ENCODE results near the gene REV1. TPM values are rescaled to one million over a fixed set of nuclear protein-coding genes. Genes with fewer than 3 reads are reported as not detected.

REV1 gene
- total RNA-seq, 1 donor from 2014 or later: 24.4 TPM

- peak overlapping the region; percentile 63 for H3K4me2 ChIP-seq (ENCODE audit: low read length)
- no peaks in the 10 kb centered on the region for H3K79me2 ChIP-seq (ENCODE audit: insufficient read depth, low read length)
- no peaks in the 10 kb centered on the region for H3K9me3 Mint-ChIP-seq (ENCODE audit: unreplicated experiment)
- peaks cover 30% of the 10 kb centered on the region for H3K4me1 Mint-ChIP-seq (ENCODE audit: low read depth, unreplicated experiment)
- peak overlapping the region; percentile 67 for H3K27ac ChIP-seq (ENCODE audit: low read depth, low read length)
- peaks cover 9% of the 10 kb centered on the region for H4K20me1 ChIP-seq (ENCODE audit: insufficient read depth, low read length)
- FAIRE-seq (no peak), DNase-seq (ENCODE audit: low read depth) (peak; percentile 34)
- no peaks in the 10 kb centered on the region for H3K9me3 ChIP-seq (ENCODE audit: insufficient read depth, low read depth, low read length)
- H3K4me3 ChIP-seq (ENCODE audit: insufficient read depth, low read depth, low read length): no peak overlapping the region
- H3K36me3 Mint-ChIP-seq (ENCODE audit: low read depth, unreplicated experiment): peaks cover 24% of the 10 kb centered on the region
- no peaks in the 10 kb centered on the region for H3K27me3 ChIP-seq (ENCODE audit: insufficient read depth, low read length)
- no peaks in the 10 kb centered on the region for H3K27me3 Mint-ChIP-seq (ENCODE audit: low read depth, unreplicated experiment)
- peaks cover 29% of the 10 kb centered on the region for H3K36me3 ChIP-seq (ENCODE audit: insufficient read depth, low read length)
- no peak overlapping the region for H3K4me3 Mint-ChIP-seq (ENCODE audit: unreplicated experiment)
- H3K27ac Mint-ChIP-seq (ENCODE audit: unreplicated experiment): peak overlapping the region; percentile 94
- TF ChIP-seq CTCF (IDR thresholded peaks at IDR 0.05; ENCODE audit: insufficient read depth, low read depth, low read length) (no peak), EZH2 (IDR thresholded peaks at IDR 0.05; ENCODE audit: insufficient read depth, low read length) (no peak)
- no peak overlapping the region for H2AFZ ChIP-seq (ENCODE audit: low read depth, low read length)
- peaks cover 20% of the 10 kb centered on the region for H3K4me1 ChIP-seq (ENCODE audit: insufficient read depth, low read length)
- peak overlapping the region; percentile 49 for H3K9ac ChIP-seq (ENCODE audit: low read length)
These were observed 69.8 kb downstream of the REV1 start for GRCh38 chr2:99420031-99420430.

- H3K36me3 ChIP-seq (ENCODE audit: insufficient read depth, low read length): peaks cover 19% of the 10 kb centered on the region
- no peak for FAIRE-seq
- TF ChIP-seq EZH2 (IDR thresholded peaks at IDR 0.05; ENCODE audit: insufficient read depth, low read length) (no peak), CTCF (IDR thresholded peaks at IDR 0.05; ENCODE audit: insufficient read depth, low read depth, low read length) (no peak)
- no peaks in the 10 kb centered on the region for H3K79me2 ChIP-seq (ENCODE audit: insufficient read depth, low read length)
- peaks cover 26% of the 10 kb centered on the region for H3K4me1 Mint-ChIP-seq (ENCODE audit: low read depth, unreplicated experiment)
- no peak overlapping the region for H3K4me3 ChIP-seq (ENCODE audit: insufficient read depth, low read depth, low read length)
- no peak overlapping the region for H2AFZ ChIP-seq (ENCODE audit: low read depth, low read length)
- no peak overlapping the region for H3K27ac ChIP-seq (ENCODE audit: low read depth, low read length)
- peaks cover 6% of the 10 kb centered on the region for H4K20me1 ChIP-seq (ENCODE audit: insufficient read depth, low read length)
- H3K27me3 ChIP-seq (ENCODE audit: insufficient read depth, low read length): no peaks in the 10 kb centered on the region
- H3K36me3 Mint-ChIP-seq (ENCODE audit: low read depth, unreplicated experiment): peaks cover 29% of the 10 kb centered on the region
- no peak for DNase-seq (ENCODE audit: low read depth)
- no peak overlapping the region for H3K4me3 Mint-ChIP-seq (ENCODE audit: unreplicated experiment)
- no peaks in the 10 kb centered on the region for H3K9me3 Mint-ChIP-seq (ENCODE audit: unreplicated experiment)
- H3K27ac Mint-ChIP-seq (ENCODE audit: unreplicated experiment): no peak overlapping the region
- H3K4me2 ChIP-seq (ENCODE audit: low read length): no peak overlapping the region
- no peak overlapping the region for H3K9ac ChIP-seq (ENCODE audit: low read length)
- no peaks in the 10 kb centered on the region for H3K9me3 ChIP-seq (ENCODE audit: insufficient read depth, low read depth, low read length)
- peaks cover 20% of the 10 kb centered on the region for H3K4me1 ChIP-seq (ENCODE audit: insufficient read depth, low read length)
- H3K27me3 Mint-ChIP-seq (ENCODE audit: low read depth, unreplicated experiment): no peaks in the 10 kb centered on the region
These were observed 72.4 kb downstream of the REV1 start for GRCh38 chr2:99417396-99417795.

DNA sequence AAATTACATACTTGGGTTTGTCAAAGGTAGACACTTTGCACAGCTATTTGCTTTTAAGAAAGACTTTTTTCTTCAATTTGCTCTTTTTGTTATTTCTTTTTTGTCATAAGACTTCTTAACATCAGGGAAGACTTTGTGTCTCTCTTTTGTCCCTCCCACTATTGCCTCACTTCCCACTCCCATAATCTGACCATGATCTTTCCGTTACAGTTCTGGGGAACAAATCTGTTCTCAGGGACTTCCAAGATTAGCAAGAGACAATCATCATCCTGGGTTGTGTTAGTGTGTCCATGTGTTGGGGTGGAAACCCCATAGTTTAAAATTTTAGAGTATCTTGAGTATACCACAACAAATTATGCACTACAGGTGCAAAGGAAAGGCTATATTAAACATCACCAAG lies 75.3 kb downstream of the REV1 start:
- Histone ChIP-seq H3K27me3 (ENCODE audit: insufficient read depth, low read length) (no peaks in the 10 kb centered on the region), H3K9ac (ENCODE audit: low read length) (no peak overlapping the region), H3K79me2 (ENCODE audit: insufficient read depth, low read length) (no peaks in the 10 kb centered on the region), H3K9me3 (ENCODE audit: insufficient read depth, low read depth, low read length) (no peaks in the 10 kb centered on the region), H3K4me1 (ENCODE audit: insufficient read depth, low read length) (peaks cover 3% of the 10 kb centered on the region), H3K4me3 (ENCODE audit: insufficient read depth, low read depth, low read length) (no peak overlapping the region), H3K27ac (ENCODE audit: low read depth, low read length) (no peak overlapping the region), H4K20me1 (ENCODE audit: insufficient read depth, low read length) (no peaks in the 10 kb centered on the region), H3K36me3 (ENCODE audit: insufficient read depth, low read length) (peaks cover 28% of the 10 kb centered on the region), H3K4me2 (ENCODE audit: low read length) (no peak overlapping the region), H2AFZ (ENCODE audit: low read depth, low read length) (no peak overlapping the region)
- Mint-ChIP-seq H3K9me3 (ENCODE audit: unreplicated experiment) (no peaks in the 10 kb centered on the region), H3K27me3 (ENCODE audit: low read depth, unreplicated experiment) (no peaks in the 10 kb centered on the region), H3K4me1 (ENCODE audit: low read depth, unreplicated experiment) (peaks cover 3% of the 10 kb centered on the region), H3K36me3 (ENCODE audit: low read depth, unreplicated experiment) (peaks cover 29% of the 10 kb centered on the region), H3K27ac (ENCODE audit: unreplicated experiment) (no peak overlapping the region), H3K4me3 (ENCODE audit: unreplicated experiment) (no peak overlapping the region)
- FAIRE-seq (no peak), DNase-seq (ENCODE audit: low read depth) (no peak)
- no peak for TF ChIP-seq EZH2 (IDR thresholded peaks at IDR 0.05; ENCODE audit: insufficient read depth, low read length)
- TF ChIP-seq CTCF (IDR thresholded peaks at IDR 0.05; ENCODE audit: insufficient read depth, low read depth, low read length): no peak

Measured in astrocyte (in vitro differentiated cells and primary cell).